GM12878 (cell line): Measurements from ENCODE around the gene NPHP3. TPM values are rescaled to one million over a fixed set of nuclear protein-coding genes. Genes with fewer than 3 reads are reported as not detected.

Experiments
- BACH1 ChIP-seq: fragments of 450-650 bp; IDR thresholded peaks from 2 replicates; pipeline ENCODE4 v1.6.1; 2017; ENCODE audit warnings: mild to moderate bottlenecking, borderline replicate concordance
- MYB ChIP-seq: fragments of 150-350 bp; IDR thresholded peaks from 2 replicates; pipeline ENCODE4 v1.6.1; 2014; ENCODE audit warnings: mild to moderate bottlenecking, low read depth, low read length, borderline replicate concordance
- RBBP5 ChIP-seq: fragments of 200-600 bp; sonication (generic); conservative IDR thresholded peaks from 2 replicates; pipeline ENCODE4 v1.6.1; 2016
- TARDBP ChIP-seq: IDR thresholded peaks from 2 replicates; pipeline ENCODE4 v1.6.1; 2016; ENCODE audit warnings: borderline replicate concordance
- YBX1 ChIP-seq: fragments of 450-650 bp; IDR thresholded peaks from 2 replicates; pipeline ENCODE4 v1.6.1; 2016; ENCODE audit warnings: antibody characterized with exemption
- ZNF384 ChIP-seq: IDR thresholded peaks from 2 replicates; pipeline ENCODE4 v1.6.1; 2012; ENCODE audit warnings: low read depth, mild to moderate bottlenecking, low read length, improper control_type of control experiment, borderline replicate concordance
- polyA plus RNA-seq, 11 experiments: library from polyadenylated mRNA; depleted of rRNA in 4 of 11; unstranded in 6 of 11; stranded (reverse) in 5 of 11; fragments of >200 nt; fragmentation: Nextera tagmentation in 4 of 11; fragmentation: Illumina TruSeq in 1 of 11; extraction: Ambion mirVana in 4 of 11; extraction: Trizol in 1 of 11; gene quantifications; 1 replicate in 1 of 11; 2 replicates in 10 of 11; pipeline versions ENCODE4 v1.2.1 to v1.2.3, GENCODE V29; 2011 to 2016; ENCODE audit warnings: inconsistent platforms in 2 of 11, missing spikeins in 2 of 11, low read depth in 1 of 11
- total RNA-seq, 4 experiments: library from RNA; depleted of rRNA in 3 of 4; stranded (reverse); fragments of >200 nt in 3 of 4; fragmentation: Illumina TruSeq in 1 of 4; extraction: Trizol in 1 of 4; gene quantifications; 2 replicates each; pipeline versions ENCODE4 v1.2.1 to v1.2.3, GENCODE V29; 2013 to 2021
- TF ChIP-seq, protein P1 (sequence below): IDR thresholded peaks from 2 replicates; pipeline ENCODE4 v1.6.1; 2012; ENCODE audit warnings: improper control_type of control experiment, low read depth, low read length; ENCODE audit not compliant: insufficient replicate concordance
- TF ChIP-seq, protein P2 (sequence below), 3 experiments: IDR thresholded peaks in 2 of 3; conservative IDR thresholded peaks in 1 of 3; 2 replicates each; pipeline ENCODE4 v1.5.1; 2011; ENCODE audit warnings: low read depth in 3 of 3, low read length in 3 of 3, mild to moderate bottlenecking in 3 of 3, control low read depth in 2 of 3, moderate library complexity in 2 of 3, inconsistent platforms in 1 of 3, mixed read lengths in 1 of 3; ENCODE audit not compliant: control insufficient read depth in 2 of 3, insufficient read depth in 1 of 3; ENCODE audit errors: extremely low read depth in 1 of 3
- TF ChIP-seq, protein P3 (sequence below): fragments of 450-650 bp; IDR thresholded peaks from 2 replicates; pipeline ENCODE4 v1.6.1; 2017; ENCODE audit warnings: mild to moderate bottlenecking, moderate library complexity
- TF ChIP-seq, protein P4 (sequence below): fragments of 450-650 bp; IDR thresholded peaks from 2 replicates; pipeline ENCODE4 v1.6.1; 2017; ENCODE audit warnings: mild to moderate bottlenecking, low read depth, inconsistent platforms; ENCODE audit not compliant: poor library complexity, severe bottlenecking

The NPHP3 gene
- total and polyA plus RNA-seq, 10 of the 15 experiments (the other 5 are each of a cell fraction or from before 2014, with no cell fraction given): 0.84 to 11.7 (median 2.9) TPM

DNA sequence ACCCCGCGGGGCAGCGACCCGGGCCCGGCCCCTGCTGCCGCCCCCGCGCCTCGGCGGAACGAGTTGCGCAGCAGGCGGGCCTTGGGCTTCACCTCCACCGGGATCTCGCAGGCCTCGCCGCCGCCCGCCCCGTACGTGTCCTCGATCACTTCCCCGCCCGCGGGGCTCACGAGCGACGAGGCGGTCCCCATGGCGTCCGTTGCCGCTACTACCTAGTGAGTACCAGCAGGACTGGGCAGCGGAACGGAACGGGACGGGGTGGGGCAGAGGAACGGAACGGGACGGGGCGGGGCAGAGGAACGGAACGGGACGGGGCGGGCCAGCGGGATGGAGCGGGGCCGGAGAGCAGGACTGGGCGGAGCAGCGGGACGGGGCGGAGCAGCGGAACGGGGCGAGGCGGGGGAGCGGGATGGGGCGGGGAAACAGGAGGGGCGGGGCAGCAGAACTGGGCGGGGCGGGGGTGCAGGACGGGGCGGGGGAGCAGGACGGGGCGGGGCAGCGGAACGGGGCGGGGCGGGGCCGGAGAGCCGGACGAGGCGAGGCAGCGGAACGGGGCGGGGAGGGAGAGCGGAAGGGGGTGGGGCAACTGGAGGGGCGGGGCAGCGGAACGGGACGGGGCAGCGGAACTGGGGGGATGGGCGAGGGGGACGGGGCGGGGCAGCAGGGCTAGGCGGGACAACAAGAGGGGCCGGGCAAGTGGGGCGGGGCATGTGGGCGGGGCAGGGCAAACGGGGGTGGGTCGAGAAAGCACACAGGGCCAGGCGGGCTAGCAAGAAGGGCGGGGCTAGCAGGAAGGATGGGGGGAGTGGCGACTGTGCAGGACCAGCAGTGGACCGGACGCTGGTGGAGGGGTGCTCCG, at the start of gene NPHP3 (continued):
- TF ChIP-seq, protein P1, sequence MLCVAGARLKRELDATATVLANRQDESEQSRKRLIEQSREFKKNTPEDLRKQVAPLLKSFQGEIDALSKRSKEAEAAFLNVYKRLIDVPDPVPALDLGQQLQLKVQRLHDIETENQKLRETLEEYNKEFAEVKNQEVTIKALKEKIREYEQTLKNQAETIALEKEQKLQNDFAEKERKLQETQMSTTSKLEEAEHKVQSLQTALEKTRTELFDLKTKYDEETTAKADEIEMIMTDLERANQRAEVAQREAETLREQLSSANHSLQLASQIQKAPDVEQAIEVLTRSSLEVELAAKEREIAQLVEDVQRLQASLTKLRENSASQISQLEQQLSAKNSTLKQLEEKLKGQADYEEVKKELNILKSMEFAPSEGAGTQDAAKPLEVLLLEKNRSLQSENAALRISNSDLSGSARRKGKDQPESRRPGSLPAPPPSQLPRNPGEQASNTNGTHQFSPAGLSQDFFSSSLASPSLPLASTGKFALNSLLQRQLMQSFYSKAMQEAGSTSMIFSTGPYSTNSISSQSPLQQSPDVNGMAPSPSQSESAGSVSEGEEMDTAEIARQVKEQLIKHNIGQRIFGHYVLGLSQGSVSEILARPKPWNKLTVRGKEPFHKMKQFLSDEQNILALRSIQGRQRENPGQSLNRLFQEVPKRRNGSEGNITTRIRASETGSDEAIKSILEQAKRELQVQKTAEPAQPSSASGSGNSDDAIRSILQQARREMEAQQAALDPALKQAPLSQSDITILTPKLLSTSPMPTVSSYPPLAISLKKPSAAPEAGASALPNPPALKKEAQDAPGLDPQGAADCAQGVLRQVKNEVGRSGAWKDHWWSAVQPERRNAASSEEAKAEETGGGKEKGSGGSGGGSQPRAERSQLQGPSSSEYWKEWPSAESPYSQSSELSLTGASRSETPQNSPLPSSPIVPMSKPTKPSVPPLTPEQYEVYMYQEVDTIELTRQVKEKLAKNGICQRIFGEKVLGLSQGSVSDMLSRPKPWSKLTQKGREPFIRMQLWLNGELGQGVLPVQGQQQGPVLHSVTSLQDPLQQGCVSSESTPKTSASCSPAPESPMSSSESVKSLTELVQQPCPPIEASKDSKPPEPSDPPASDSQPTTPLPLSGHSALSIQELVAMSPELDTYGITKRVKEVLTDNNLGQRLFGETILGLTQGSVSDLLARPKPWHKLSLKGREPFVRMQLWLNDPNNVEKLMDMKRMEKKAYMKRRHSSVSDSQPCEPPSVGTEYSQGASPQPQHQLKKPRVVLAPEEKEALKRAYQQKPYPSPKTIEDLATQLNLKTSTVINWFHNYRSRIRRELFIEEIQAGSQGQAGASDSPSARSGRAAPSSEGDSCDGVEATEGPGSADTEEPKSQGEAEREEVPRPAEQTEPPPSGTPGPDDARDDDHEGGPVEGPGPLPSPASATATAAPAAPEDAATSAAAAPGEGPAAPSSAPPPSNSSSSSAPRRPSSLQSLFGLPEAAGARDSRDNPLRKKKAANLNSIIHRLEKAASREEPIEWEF: no peak
- TF ChIP-seq TARDBP: no peak
- no peak for TF ChIP-seq RBBP5
- TF ChIP-seq YBX1: no peak
- no peak for TF ChIP-seq MYB
- TF ChIP-seq, protein P2, sequence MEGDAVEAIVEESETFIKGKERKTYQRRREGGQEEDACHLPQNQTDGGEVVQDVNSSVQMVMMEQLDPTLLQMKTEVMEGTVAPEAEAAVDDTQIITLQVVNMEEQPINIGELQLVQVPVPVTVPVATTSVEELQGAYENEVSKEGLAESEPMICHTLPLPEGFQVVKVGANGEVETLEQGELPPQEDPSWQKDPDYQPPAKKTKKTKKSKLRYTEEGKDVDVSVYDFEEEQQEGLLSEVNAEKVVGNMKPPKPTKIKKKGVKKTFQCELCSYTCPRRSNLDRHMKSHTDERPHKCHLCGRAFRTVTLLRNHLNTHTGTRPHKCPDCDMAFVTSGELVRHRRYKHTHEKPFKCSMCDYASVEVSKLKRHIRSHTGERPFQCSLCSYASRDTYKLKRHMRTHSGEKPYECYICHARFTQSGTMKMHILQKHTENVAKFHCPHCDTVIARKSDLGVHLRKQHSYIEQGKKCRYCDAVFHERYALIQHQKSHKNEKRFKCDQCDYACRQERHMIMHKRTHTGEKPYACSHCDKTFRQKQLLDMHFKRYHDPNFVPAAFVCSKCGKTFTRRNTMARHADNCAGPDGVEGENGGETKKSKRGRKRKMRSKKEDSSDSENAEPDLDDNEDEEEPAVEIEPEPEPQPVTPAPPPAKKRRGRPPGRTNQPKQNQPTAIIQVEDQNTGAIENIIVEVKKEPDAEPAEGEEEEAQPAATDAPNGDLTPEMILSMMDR (IDR thresholded peaks at IDR 0.05 in 2 of 3, conservative IDR thresholded peaks at IDR 0.05 in 1 of 3; ENCODE audit: control insufficient read depth in 2 of 3, extremely low read depth in 1 of 3, insufficient read depth in 1 of 3, low read depth in 3 of 3, low read length in 3 of 3): no peak
- TF ChIP-seq ZNF384: no peak
- 0 out of 2 replicates have a peak, but pooled peaks have one; percentile 34 for TF ChIP-seq BACH1
- TF ChIP-seq, protein P3, sequence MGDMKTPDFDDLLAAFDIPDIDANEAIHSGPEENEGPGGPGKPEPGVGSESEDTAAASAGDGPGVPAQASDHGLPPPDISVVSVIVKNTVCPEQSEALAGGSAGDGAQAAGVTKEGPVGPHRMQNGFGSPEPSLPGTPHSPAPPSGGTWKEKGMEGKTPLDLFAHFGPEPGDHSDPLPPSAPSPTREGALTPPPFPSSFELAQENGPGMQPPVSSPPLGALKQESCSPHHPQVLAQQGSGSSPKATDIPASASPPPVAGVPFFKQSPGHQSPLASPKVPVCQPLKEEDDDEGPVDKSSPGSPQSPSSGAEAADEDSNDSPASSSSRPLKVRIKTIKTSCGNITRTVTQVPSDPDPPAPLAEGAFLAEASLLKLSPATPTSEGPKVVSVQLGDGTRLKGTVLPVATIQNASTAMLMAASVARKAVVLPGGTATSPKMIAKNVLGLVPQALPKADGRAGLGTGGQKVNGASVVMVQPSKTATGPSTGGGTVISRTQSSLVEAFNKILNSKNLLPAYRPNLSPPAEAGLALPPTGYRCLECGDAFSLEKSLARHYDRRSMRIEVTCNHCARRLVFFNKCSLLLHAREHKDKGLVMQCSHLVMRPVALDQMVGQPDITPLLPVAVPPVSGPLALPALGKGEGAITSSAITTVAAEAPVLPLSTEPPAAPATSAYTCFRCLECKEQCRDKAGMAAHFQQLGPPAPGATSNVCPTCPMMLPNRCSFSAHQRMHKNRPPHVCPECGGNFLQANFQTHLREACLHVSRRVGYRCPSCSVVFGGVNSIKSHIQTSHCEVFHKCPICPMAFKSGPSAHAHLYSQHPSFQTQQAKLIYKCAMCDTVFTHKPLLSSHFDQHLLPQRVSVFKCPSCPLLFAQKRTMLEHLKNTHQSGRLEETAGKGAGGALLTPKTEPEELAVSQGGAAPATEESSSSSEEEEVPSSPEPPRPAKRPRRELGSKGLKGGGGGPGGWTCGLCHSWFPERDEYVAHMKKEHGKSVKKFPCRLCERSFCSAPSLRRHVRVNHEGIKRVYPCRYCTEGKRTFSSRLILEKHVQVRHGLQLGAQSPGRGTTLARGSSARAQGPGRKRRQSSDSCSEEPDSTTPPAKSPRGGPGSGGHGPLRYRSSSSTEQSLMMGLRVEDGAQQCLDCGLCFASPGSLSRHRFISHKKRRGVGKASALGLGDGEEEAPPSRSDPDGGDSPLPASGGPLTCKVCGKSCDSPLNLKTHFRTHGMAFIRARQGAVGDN: 0 out of 2 replicates have a peak, but pooled peaks have one; percentile 55
- TF ChIP-seq, protein P4, sequence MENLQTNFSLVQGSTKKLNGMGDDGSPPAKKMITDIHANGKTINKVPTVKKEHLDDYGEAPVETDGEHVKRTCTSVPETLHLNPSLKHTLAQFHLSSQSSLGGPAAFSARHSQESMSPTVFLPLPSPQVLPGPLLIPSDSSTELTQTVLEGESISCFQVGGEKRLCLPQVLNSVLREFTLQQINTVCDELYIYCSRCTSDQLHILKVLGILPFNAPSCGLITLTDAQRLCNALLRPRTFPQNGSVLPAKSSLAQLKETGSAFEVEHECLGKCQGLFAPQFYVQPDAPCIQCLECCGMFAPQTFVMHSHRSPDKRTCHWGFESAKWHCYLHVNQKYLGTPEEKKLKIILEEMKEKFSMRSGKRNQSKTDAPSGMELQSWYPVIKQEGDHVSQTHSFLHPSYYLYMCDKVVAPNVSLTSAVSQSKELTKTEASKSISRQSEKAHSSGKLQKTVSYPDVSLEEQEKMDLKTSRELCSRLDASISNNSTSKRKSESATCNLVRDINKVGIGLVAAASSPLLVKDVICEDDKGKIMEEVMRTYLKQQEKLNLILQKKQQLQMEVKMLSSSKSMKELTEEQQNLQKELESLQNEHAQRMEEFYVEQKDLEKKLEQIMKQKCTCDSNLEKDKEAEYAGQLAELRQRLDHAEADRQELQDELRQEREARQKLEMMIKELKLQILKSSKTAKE: no peak
